Nephron (organoid): ENCODE data around the gene KDM4B.

Experiments used
- H3K27ac Mint-ChIP-seq, 3 experiments: 2 replicates each; pipeline ENCODE4 v1.8.0; 2020; ENCODE audit warnings: mixed read lengths in 3 of 3, mild to moderate bottlenecking in 2 of 3, moderate library complexity in 1 of 3
- H3K27me3 Mint-ChIP-seq: 2 replicates; pipeline ENCODE4 v1.8.0; 2021; ENCODE audit warnings: low read depth, mild to moderate bottlenecking, moderate library complexity, mixed read lengths
- H3K36me3 Mint-ChIP-seq: 2 replicates; pipeline ENCODE4 v1.8.0; 2020; ENCODE audit warnings: low read depth, mixed read lengths
- H3K4me1 Mint-ChIP-seq: 2 replicates; pipeline ENCODE4 v1.8.0; 2020; ENCODE audit warnings: mixed read lengths
- H3K4me3 Mint-ChIP-seq, 3 experiments: 2 replicates each; pipeline ENCODE4 v1.8.0; 2020; ENCODE audit warnings: mild to moderate bottlenecking in 3 of 3, mixed read lengths in 3 of 3, moderate library complexity in 2 of 3
- H3K9me3 Mint-ChIP-seq: 2 replicates; pipeline ENCODE4 v1.8.0; 2020; ENCODE audit warnings: mixed read lengths
- CTCF ChIP-seq, 3 experiments: fragments of 200-600 bp; sonication (generic); IDR thresholded peaks; one replicate each; pipeline ENCODE4 v1.5.0; 2021; ENCODE audit warnings: antibody characterized with exemption in 3 of 3; ENCODE audit not compliant: unreplicated experiment in 3 of 3

The KDM4B gene

GRCh38 chr19:5153601-5154128 lies 184.8 kb downstream of the KDM4B start:
- no peak for TF ChIP-seq CTCF (IDR thresholded peaks at IDR 0.05; ENCODE audit: unreplicated experiment in 3 of 3)
- Mint-ChIP-seq H3K4me1 (peaks cover 15% of the 10 kb centered on the region), H3K9me3 (no peaks in the 10 kb centered on the region), H3K36me3 (peaks cover 7% of the 10 kb centered on the region), H3K27ac (no peak overlapping the region), H3K4me3 (no peak overlapping the region), H3K27me3 (no peaks in the 10 kb centered on the region)

- Mint-ChIP-seq H3K27me3 (no peaks in the 10 kb centered on the region), H3K4me3 (no peak overlapping the region), H3K36me3 (peaks cover under 1% of the 10 kb centered on the region), H3K27ac (no peak overlapping the region), H3K4me1 (peaks cover 15% of the 10 kb centered on the region), H3K9me3 (peaks cover 3% of the 10 kb centered on the region)
- peak in 2 of 3 experiments; percentile 17 to 37 for TF ChIP-seq CTCF (IDR thresholded peaks at IDR 0.05; ENCODE audit: unreplicated experiment in 3 of 3)
Observed at GRCh38 chr19:5154129-5154798, 185.4 kb downstream of the KDM4B start.

- H3K4me3 Mint-ChIP-seq = peak overlapping the region in 1 of 3 experiments; percentile 25
- H3K9me3 Mint-ChIP-seq = peaks cover 3% of the 10 kb centered on the region
- no peaks in the 10 kb centered on the region for H3K27me3 Mint-ChIP-seq
- peaks cover 15% of the 10 kb centered on the region for H3K4me1 Mint-ChIP-seq
- no peak overlapping the region for H3K27ac Mint-ChIP-seq
- no peak for TF ChIP-seq CTCF (IDR thresholded peaks at IDR 0.05; ENCODE audit: unreplicated experiment in 3 of 3)
- H3K36me3 Mint-ChIP-seq = no peaks in the 10 kb centered on the region
Observed at GRCh38 chr19:5154799-5155426, 186.0 kb downstream of the KDM4B start.

GRCh38 chr19:5155586-5156210 lies 186.8 kb downstream of the KDM4B start:
- H3K9me3 Mint-ChIP-seq = peaks cover 4% of the 10 kb centered on the region
- TF ChIP-seq CTCF (IDR thresholded peaks at IDR 0.05; ENCODE audit: unreplicated experiment in 3 of 3) = no peak
- peaks cover 15% of the 10 kb centered on the region for H3K4me1 Mint-ChIP-seq
- H3K4me3 Mint-ChIP-seq = no peak overlapping the region
- no peak overlapping the region for H3K27ac Mint-ChIP-seq
- H3K36me3 Mint-ChIP-seq = no peaks in the 10 kb centered on the region
- no peaks in the 10 kb centered on the region for H3K27me3 Mint-ChIP-seq

- no peak for TF ChIP-seq CTCF (IDR thresholded peaks at IDR 0.05; ENCODE audit: unreplicated experiment in 3 of 3)
- Mint-ChIP-seq H3K4me3 (no peak overlapping the region), H3K4me1 (peaks cover 15% of the 10 kb centered on the region), H3K36me3 (no peaks in the 10 kb centered on the region), H3K27ac (no peak overlapping the region), H3K27me3 (no peaks in the 10 kb centered on the region), H3K9me3 (peaks cover 7% of the 10 kb centered on the region)
Observed at GRCh38 chr19:5156231-5156986, 187.5 kb downstream of the KDM4B start.
